Spinal cord (tissue), 10 donors: ENCODE results near the gene KRTAP26-1. TPM values are rescaled to one million over a fixed set of nuclear protein-coding genes. Genes with fewer than 3 reads are reported as not detected.
A peak's percentile ranks its signal among the peaks of the same experiment; 100 is the strongest.

Experiments used
- DNase-seq, 6 donors: peaks; one replicate each; pipeline versions ENCODE4 v3.0.0 to v3.0.0-alpha.2; 2013 to 2015; ENCODE audit warnings: low spot score in 6 of 6, low read depth in 4 of 6
- H3K27ac ChIP-seq: one replicate; pipeline ENCODE4 v1.5.1; 2013; ENCODE audit warnings: low read depth, low read length, control low read depth
- H3K27me3 ChIP-seq: one replicate; pipeline ENCODE4 v1.6.1; 2013; ENCODE audit warnings: low read length; ENCODE audit not compliant: control insufficient read depth, insufficient read depth
- H3K36me3 ChIP-seq: one replicate; pipeline ENCODE4 v1.6.1; 2013; ENCODE audit warnings: low read length; ENCODE audit not compliant: control insufficient read depth, insufficient read depth
- H3K4me1 ChIP-seq: one replicate; pipeline ENCODE4 v1.6.1; 2013; ENCODE audit warnings: low read length; ENCODE audit not compliant: control insufficient read depth, insufficient read depth
- H3K4me3 ChIP-seq: one replicate; pipeline ENCODE4 v1.5.1; 2013; ENCODE audit warnings: low read depth, low read length, control low read depth
- H3K9me3 ChIP-seq: one replicate; pipeline ENCODE4 v1.6.1; 2013; ENCODE audit warnings: low read length; ENCODE audit not compliant: control insufficient read depth, insufficient read depth
- WGBS: methylation state at CpG from one replicate; pipeline ENCODE4 v1.1.5; 2013; ENCODE audit warnings: missing lambda C conversion rate; ENCODE audit not compliant: insufficient coverage; 5-methylcytosine and 5-hydroxymethylcytosine counted together
- polyA plus RNA-seq, 2 donors: library from polyadenylated mRNA; unstranded; fragments of 120-200 nt; gene quantifications; one replicate each; pipeline ENCODE4 v1.2.1, GENCODE V29; 2013; ENCODE audit not compliant: insufficient read length in 2 of 2
- total RNA-seq, 2 donors: library from RNA; depleted of rRNA in 1 of 2; stranded (reverse); fragments of 120-200 nt in 1 of 2; fragments of >200 nt in 1 of 2; gene quantifications; one replicate each; pipeline versions ENCODE4 v1.2.3 to v1.2.4, GENCODE V29; 2013 to 2014
- donor health status: healthy.

The KRTAP26-1 gene
- total and polyA plus RNA-seq, 4 donors = not detected

GRCh38 chr21:30337772-30338171 lies 17.7 kb upstream of the KRTAP26-1 start:
- H3K9me3 ChIP-seq = no peaks in the 10 kb centered on the region
- no peak overlapping the region for H3K27ac ChIP-seq
- H3K4me3 ChIP-seq = no peak overlapping the region
- no peaks in the 10 kb centered on the region for H3K27me3 ChIP-seq
- H3K4me1 ChIP-seq = no peaks in the 10 kb centered on the region
- no peak for DNase-seq
- no peaks in the 10 kb centered on the region for H3K36me3 ChIP-seq

DNA sequence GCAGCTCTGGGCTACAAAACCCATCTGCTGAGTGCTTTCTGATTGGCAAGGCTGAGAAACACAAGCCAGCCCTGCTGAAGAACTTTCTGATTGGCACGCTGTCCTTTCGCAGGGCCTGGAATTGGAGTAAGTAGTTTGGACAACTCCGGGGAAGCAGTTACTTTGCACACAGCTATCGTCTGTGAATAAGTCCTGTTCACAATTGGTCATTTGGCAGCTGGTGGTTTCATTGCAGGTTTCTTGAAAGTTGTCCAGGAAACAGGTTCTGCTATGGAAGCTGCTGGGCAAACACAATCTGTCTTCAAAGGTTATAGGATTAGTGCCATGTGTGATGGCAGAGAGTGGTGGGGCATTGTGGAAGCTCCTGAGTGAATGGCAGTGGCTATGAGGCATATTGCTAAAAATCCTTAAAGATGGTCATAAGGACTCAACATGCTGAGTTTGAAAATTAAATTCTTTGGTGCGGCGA lies 17.2 kb upstream of the KRTAP26-1 start, which contains the start of gene KRTAP27-1:
Gene KRTAP27-1 (minus strand): TSS at position 419 of the 469 bp plus-strand sequence. CDS start 26 bp downstream, at position 393.
- H3K36me3 ChIP-seq = no peaks in the 10 kb centered on the region
- no peaks in the 10 kb centered on the region for H3K4me1 ChIP-seq
- H3K4me3 ChIP-seq = no peak within 1 kb of the TSS
- WGBS = 57% methylated on average over 4 of the region's 6 CpGs
- H3K9me3 ChIP-seq = no peaks in the 10 kb centered on the region
- no peaks in the 10 kb centered on the region for H3K27me3 ChIP-seq
- no peak within 1 kb of the TSS for H3K27ac ChIP-seq
- peak in 1 of 6 donors; percentile 60 for DNase-seq

DNA sequence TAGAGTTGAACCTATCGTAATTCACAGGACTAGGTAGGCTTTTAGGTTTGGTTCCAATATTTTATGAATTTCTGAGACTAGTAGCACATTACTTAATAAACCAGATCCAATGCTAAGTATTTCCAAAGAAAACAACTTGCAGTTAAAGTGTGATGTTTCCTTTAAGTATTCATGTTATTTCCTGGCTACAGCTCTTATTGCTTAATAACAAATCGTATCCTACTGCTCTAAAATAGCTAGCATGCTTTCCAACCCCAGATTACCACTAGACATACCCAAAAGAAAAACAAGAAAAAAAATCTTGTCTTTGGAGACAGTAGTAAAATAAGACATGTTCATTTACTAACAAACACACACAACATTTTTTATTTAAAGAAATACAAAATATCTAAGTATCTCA lies 16.5 kb upstream of the KRTAP26-1 start:
- peak in 1 of 6 donors; percentile 10 for DNase-seq
- Histone ChIP-seq H3K4me1 (no peaks in the 10 kb centered on the region), H3K36me3 (no peaks in the 10 kb centered on the region), H3K27me3 (no peaks in the 10 kb centered on the region), H3K9me3 (no peaks in the 10 kb centered on the region), H3K27ac (no peak overlapping the region), H3K4me3 (no peak overlapping the region)
- no CpG with 5 or more reads among the region's 2 CpGs for WGBS

DNA sequence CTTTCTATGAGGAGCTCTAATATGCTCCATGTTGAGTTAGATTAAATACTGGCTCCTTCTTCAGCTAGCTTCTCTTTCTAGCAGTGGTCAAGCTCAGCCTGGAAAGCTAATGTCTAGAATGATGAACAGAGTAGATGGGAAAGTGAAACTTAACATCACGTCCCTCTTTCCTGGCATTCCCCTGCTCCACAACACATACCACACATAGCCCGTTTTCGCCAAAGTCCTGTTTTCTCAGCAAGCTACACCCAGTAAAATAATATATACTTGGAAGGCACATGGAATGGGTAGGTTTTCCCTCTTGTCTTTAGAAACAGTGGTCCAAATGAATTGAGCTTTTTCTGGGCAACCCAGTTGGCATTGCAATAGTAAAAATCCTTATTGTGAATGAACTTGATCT lies 13.6 kb upstream of the KRTAP26-1 start:
- H3K27ac ChIP-seq = no peak overlapping the region
- no peaks in the 10 kb centered on the region for H3K27me3 ChIP-seq
- no peak for DNase-seq
- no peak overlapping the region for H3K4me3 ChIP-seq
- H3K36me3 ChIP-seq = no peaks in the 10 kb centered on the region
- no peaks in the 10 kb centered on the region for H3K9me3 ChIP-seq
- no peaks in the 10 kb centered on the region for H3K4me1 ChIP-seq
- WGBS = no CpG with 5 or more reads among the region's 3 CpGs

DNA sequence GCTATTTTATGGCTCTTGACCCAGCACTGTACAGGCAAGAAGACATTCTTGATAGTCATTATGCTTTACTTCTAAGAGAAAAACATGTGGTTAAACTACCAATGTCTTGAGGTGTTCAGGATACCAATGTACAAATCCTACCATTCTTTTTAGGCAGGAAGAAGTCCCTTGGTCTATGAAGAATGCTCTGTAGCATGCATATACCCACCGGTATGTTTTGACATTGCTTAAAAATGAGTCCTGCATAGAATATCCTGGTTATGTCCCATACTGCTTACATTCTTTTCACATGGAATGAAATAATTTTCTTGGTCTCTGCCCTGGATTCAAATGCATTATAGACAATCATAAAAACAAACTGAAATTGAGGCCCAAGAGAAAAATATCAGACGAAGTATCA lies 12.6 kb upstream of the KRTAP26-1 start:
- Histone ChIP-seq H3K27ac (no peak overlapping the region), H3K27me3 (no peaks in the 10 kb centered on the region), H3K4me1 (no peaks in the 10 kb centered on the region), H3K4me3 (no peak overlapping the region), H3K36me3 (no peaks in the 10 kb centered on the region), H3K9me3 (no peaks in the 10 kb centered on the region)
- DNase-seq = no peak
- no CpG with 5 or more reads among the region's 2 CpGs for WGBS

DNA sequence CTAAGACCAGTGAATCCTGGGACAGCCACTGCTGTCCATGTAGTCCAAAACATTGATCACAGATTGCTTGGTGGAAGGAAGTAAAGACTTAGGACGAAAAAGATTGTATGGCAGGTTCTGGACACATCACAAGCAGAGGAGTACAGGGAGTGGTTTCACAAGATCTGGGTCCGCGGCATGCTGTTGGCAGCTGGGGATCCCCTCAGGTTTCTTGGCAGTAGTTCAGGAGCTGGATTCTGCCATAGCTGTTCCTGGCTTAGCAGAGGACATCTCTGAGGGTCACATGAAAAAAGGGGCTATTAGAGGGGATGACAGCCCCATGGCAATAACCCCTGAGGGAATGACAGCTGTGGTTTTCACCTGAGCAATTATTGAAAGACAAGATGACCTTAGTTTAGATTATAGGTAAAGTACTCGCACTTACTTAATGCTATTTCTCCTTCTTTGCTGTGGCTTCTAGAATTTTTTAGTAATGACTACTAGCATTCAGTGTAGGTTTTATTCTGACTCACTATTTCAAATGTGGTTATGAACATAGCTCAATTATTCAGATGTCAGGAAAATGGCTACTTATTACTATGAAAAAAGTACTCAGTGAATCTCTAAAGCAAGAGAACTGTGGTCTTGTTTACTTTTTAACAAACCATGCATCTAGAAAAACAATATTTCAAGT lies 9.2 kb upstream of the KRTAP26-1 start:
- peaks cover 2% of the 10 kb centered on the region for H3K9me3 ChIP-seq
- no peaks in the 10 kb centered on the region for H3K27me3 ChIP-seq
- no peak overlapping the region for H3K27ac ChIP-seq
- no peak for DNase-seq
- H3K4me1 ChIP-seq = no peaks in the 10 kb centered on the region
- no peaks in the 10 kb centered on the region for H3K36me3 ChIP-seq
- 88% methylated on average over 3 of the region's 4 CpGs for WGBS
- H3K4me3 ChIP-seq = no peak overlapping the region

- no peak overlapping the region for H3K4me3 ChIP-seq
- H3K4me1 ChIP-seq = no peaks in the 10 kb centered on the region
- H3K36me3 ChIP-seq = no peaks in the 10 kb centered on the region
- DNase-seq = no peak
- no peak overlapping the region for H3K27ac ChIP-seq
- no peaks in the 10 kb centered on the region for H3K27me3 ChIP-seq
- H3K9me3 ChIP-seq = peaks cover 2% of the 10 kb centered on the region
These were observed 6.3 kb upstream of the KRTAP26-1 start for GRCh38 chr21:30326390-30326789.

DNA sequence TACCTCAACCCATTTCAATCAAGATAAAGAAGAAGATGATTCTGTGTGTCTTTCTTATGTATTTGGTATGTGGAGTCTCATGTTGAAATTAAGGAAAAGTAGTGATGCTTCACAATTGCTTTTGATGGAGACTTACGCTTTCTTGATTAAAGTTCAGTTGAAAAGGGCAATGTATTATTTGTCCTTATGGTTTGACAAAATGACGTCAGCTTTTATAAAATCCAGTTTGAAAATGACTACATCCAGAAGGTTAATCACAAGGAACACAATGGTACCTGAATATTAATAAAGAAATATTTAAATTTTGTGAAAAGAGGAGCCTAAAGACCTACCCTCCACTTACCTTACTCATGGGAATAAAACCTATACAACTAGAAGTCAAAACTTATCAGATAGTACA lies 4.4 kb downstream of the KRTAP26-1 start:
- Histone ChIP-seq H3K9me3 (no peaks in the 10 kb centered on the region), H3K27me3 (no peaks in the 10 kb centered on the region), H3K4me3 (no peak overlapping the region), H3K4me1 (no peaks in the 10 kb centered on the region), H3K36me3 (no peaks in the 10 kb centered on the region), H3K27ac (no peak overlapping the region)
- WGBS = 100% methylated on average over 1 of the region's 2 CpGs
- no peak for DNase-seq

DNA sequence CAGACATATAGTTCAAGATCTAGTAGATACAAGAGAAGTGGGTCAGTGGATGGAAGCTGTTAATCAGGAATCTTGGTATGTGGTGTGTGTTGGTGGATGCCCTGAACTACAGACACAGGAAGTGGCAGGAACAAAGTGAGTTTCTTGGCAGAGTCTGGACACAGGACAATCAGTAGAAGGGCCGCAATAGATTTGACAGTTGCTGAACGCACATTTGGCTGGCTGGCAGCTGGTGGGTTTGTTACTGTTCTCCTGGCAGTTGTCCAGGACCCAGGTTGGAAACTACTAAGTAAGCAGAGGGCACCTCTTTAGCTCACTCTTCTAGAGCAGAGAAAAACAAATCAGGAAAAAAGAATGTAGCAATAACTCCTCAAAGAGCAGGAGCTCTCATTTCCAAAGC lies 13.2 kb downstream of the KRTAP26-1 start:
- Histone ChIP-seq H3K4me1 (no peaks in the 10 kb centered on the region), H3K9me3 (no peaks in the 10 kb centered on the region), H3K36me3 (no peaks in the 10 kb centered on the region), H3K27ac (no peak overlapping the region), H3K27me3 (no peaks in the 10 kb centered on the region), H3K4me3 (no peak overlapping the region)
- peak in 2 of 6 donors; percentile 27 to 51 for DNase-seq
- 47% methylated on average over 2 of the region's 2 CpGs for WGBS

DNA sequence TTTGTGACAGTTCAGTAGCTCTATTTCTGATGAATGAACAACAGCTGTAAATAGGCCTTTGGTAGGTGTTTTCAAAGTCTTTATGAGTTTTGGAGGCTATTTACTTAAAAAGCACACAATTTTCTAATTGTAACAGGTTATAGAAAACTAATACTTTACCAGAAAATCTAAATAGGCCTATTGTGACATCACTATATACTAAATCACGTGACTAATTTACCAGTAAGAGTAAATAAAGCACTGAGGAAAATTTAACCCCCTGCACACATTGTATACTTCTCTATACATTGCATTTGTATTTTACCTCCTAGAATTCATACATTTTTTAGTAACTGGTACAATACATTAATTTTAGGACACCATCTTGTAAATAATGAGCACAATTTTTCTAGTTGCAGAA lies 15.0 kb downstream of the KRTAP26-1 start:
- H3K27me3 ChIP-seq = no peaks in the 10 kb centered on the region
- H3K4me1 ChIP-seq = no peaks in the 10 kb centered on the region
- H3K36me3 ChIP-seq = no peaks in the 10 kb centered on the region
- peaks cover 3% of the 10 kb centered on the region for H3K9me3 ChIP-seq
- H3K4me3 ChIP-seq = no peak overlapping the region
- WGBS = no CpG with 5 or more reads among the region's 1 CpG
- DNase-seq = no peak
- no peak overlapping the region for H3K27ac ChIP-seq
